Prostate gland (tissue), 2 donors: Measurements from ENCODE around the gene SMAD5. TPM values are rescaled to one million over a fixed set of nuclear protein-coding genes. Genes with fewer than 3 reads are reported as not detected.

ENCODE experiments used
- DNase-seq: peaks from one replicate; pipeline ENCODE4 v3.0.0-alpha.2; 2019; ENCODE audit warnings: low spot score
- H3K27ac ChIP-seq, 2 donors: fragments of 200-600 bp; sonication (generic); 2 replicates each; pipeline ENCODE4 v1.5.1; 2017 to 2019
- H3K27me3 ChIP-seq: fragments of 200-600 bp; sonication (generic); replicated peaks from 2 replicates; pipeline ENCODE4 v1.5.1; 2019; ENCODE audit not compliant: insufficient read depth
- H3K36me3 ChIP-seq, 2 donors: fragments of 200-600 bp; sonication (generic); 1 replicate in 1 of 2; 2 replicates in 1 of 2; pipeline versions ENCODE4 v1.5.1 to v1.8.1; 2017 to 2019
- H3K4me1 ChIP-seq: fragments of 200-600 bp; sonication (generic); replicated peaks from 2 replicates; pipeline ENCODE4 v1.5.1; 2019
- H3K4me3 ChIP-seq, 2 donors: fragments of 200-600 bp; sonication (generic); 2 replicates each; pipeline ENCODE4 v1.5.1; 2017 to 2019
- H3K9me3 ChIP-seq: fragments of 200-600 bp; sonication (generic); 2 replicates; pipeline ENCODE4 v1.5.1; 2017
- CTCF ChIP-seq, 4 experiments: fragments of 200-600 bp in 2 of 4; fragments of 450-650 bp in 2 of 4; sonication (generic) in 2 of 4; IDR thresholded peaks; 1 replicate in 3 of 4; 2 replicates in 1 of 4; pipeline ENCODE4 v1.5.1; 2016 to 2019; ENCODE audit warnings: antibody characterized with exemption in 4 of 4, mild to moderate bottlenecking in 2 of 4, moderate library complexity in 2 of 4
- POLR2A ChIP-seq: fragments of 450-650 bp; IDR thresholded peaks from one replicate; pipeline ENCODE4 v1.6.1; 2016; ENCODE audit warnings: antibody characterized with exemption, mild to moderate bottlenecking
- POLR2AphosphoS5 ChIP-seq: sonication (generic); formaldehyde crosslinking; IDR thresholded peaks from one replicate; pipeline ENCODE4 v1.6.1; 2017; ENCODE audit warnings: antibody characterized with exemption
- WGBS: methylation state at CpG from one replicate; pipeline ENCODE4 v1.1.5; 2018; 5-methylcytosine and 5-hydroxymethylcytosine counted together
- intact Hi-C: fragments of 100-400 bp; cut with DNase I; formaldehyde crosslinking; loops from one replicate; pipeline ENCODE4 v1.14.2; 2022
- total RNA-seq, 2 donors: library from RNA; depleted of rRNA; stranded (reverse); fragments of >200 nt; gene quantifications; one replicate each; pipeline ENCODE4 v1.1.0, GENCODE V29; 2016

SMAD5 gene
- total RNA-seq, 2 donors from 2014 or later, result 34.2 to 37.3 TPM

- no peak overlapping the region for H3K27ac ChIP-seq
- TF ChIP-seq POLR2A (no peak), CTCF (IDR thresholded peaks at IDR 0.05) (no peak), POLR2AphosphoS5 (no peak)
- no peak overlapping the region for H3K4me3 ChIP-seq
- no peaks in the 10 kb centered on the region for H3K27me3 ChIP-seq
- 66% methylated on average over 1 of the region's 1 CpG for WGBS
- no peaks in the 10 kb centered on the region for H3K9me3 ChIP-seq
- H3K4me1 ChIP-seq, result no peaks in the 10 kb centered on the region
- no peak for DNase-seq
- no peaks in the 10 kb centered on the region for H3K36me3 ChIP-seq
- intact Hi-C loops, result no loop called here
These were observed 17.3 kb upstream of the SMAD5 start for GRCh38 chr5:136115183-136115865.

GRCh38 chr5:136120529-136120928 lies 12.1 kb upstream of the SMAD5 start:
- Histone ChIP-seq H3K27ac (no peak overlapping the region), H3K27me3 (no peaks in the 10 kb centered on the region), H3K4me1 (no peaks in the 10 kb centered on the region), H3K4me3 (no peak overlapping the region), H3K36me3 (no peaks in the 10 kb centered on the region), H3K9me3 (no peaks in the 10 kb centered on the region)
- DNase-seq, result no peak
- TF ChIP-seq POLR2AphosphoS5, result no peak
- no peak for TF ChIP-seq POLR2A
- no peak for TF ChIP-seq CTCF (IDR thresholded peaks at IDR 0.05)
- WGBS, result 95% methylated on average over 5 of the region's 5 CpGs
- intact Hi-C loops, result no loop called here

GRCh38 chr5:136123236-136123768 lies 9.3 kb upstream of the SMAD5 start:
- H3K36me3 ChIP-seq, result no peaks in the 10 kb centered on the region
- H3K4me3 ChIP-seq, result no peak overlapping the region
- H3K27ac ChIP-seq, result no peak overlapping the region
- TF ChIP-seq CTCF (IDR thresholded peaks at IDR 0.05), result no peak
- peak; percentile 91 for TF ChIP-seq POLR2AphosphoS5
- intact Hi-C loops, result no loop called here
- H3K4me1 ChIP-seq, result no peaks in the 10 kb centered on the region
- H3K9me3 ChIP-seq, result no peaks in the 10 kb centered on the region
- H3K27me3 ChIP-seq, result no peaks in the 10 kb centered on the region
- peak; percentile 56 for DNase-seq
- 44% methylated on average over 1 of the region's 1 CpG for WGBS

GRCh38 chr5:136127560-136127959 lies 5.1 kb upstream of the SMAD5 start:
- no peak overlapping the region for H3K27ac ChIP-seq
- intact Hi-C loops, result no loop called here
- H3K27me3 ChIP-seq, result no peaks in the 10 kb centered on the region
- H3K36me3 ChIP-seq, result no peaks in the 10 kb centered on the region
- 93% methylated on average over 3 of the region's 3 CpGs for WGBS
- no peaks in the 10 kb centered on the region for H3K9me3 ChIP-seq
- TF ChIP-seq CTCF (IDR thresholded peaks at IDR 0.05) (no peak), POLR2A (no peak), POLR2AphosphoS5 (no peak)
- no peak overlapping the region for H3K4me3 ChIP-seq
- peaks cover 4% of the 10 kb centered on the region for H3K4me1 ChIP-seq
- no peak for DNase-seq

GRCh38 chr5:136128481-136128880 lies 4.2 kb upstream of the SMAD5 start:
- H3K9me3 ChIP-seq, result no peaks in the 10 kb centered on the region
- TF ChIP-seq CTCF (IDR thresholded peaks at IDR 0.05), result no peak
- no peak for TF ChIP-seq POLR2AphosphoS5
- no peak for TF ChIP-seq POLR2A
- DNase-seq, result no peak
- no peaks in the 10 kb centered on the region for H3K36me3 ChIP-seq
- H3K27me3 ChIP-seq, result no peaks in the 10 kb centered on the region
- WGBS, result 28% methylated on average over 4 of the region's 4 CpGs
- peaks cover 4% of the 10 kb centered on the region for H3K4me1 ChIP-seq
- intact Hi-C loops, result no loop called here
- no peak overlapping the region for H3K4me3 ChIP-seq
- H3K27ac ChIP-seq, result no peak overlapping the region
